ENCODE results near the gene ERP44. TPM values are rescaled to one million over a fixed set of nuclear protein-coding genes. Genes with fewer than 3 reads are reported as not detected.

The ERP44 gene
- total RNA-seq, 1 donor from 2014 or later: 27.0 TPM

DNA sequence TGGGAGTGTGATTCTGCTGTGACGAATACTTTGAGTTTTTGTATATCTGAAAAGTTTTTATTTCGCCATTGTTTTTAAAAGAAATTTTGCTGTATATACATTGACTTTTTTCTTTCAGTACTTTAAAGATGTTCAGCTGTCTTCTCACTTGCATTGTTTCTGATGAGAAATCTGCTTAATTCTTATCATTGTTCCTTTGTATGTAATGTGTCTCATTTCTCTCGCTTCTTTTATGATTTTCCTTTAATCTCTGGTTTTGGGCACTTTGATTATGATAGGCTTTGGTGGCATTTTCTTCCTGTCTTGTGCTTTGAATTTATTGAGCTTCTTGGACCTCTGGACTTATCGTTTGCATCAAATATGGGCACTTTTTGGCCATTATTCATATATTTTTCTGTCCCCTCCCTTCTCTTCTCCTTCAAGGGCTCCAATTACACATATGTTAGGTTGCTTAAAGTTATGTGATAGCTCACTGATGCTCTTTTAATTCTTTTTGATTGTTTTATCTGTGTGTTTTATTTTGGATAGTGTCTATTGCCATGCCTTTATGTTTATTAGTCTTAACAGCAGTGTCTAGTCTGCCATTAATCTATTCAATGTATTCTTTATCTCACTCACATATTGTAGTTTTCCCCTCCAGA lies 161.7 kb downstream of the ERP44 start:
- Histone ChIP-seq H3K27me3 (ENCODE audit: insufficient read depth, low read length) (no peaks in the 10 kb centered on the region), H3K27ac (ENCODE audit: low read depth, low read length) (no peak overlapping the region), H3K9me3 (ENCODE audit: insufficient read depth, low read depth, low read length) (no peaks in the 10 kb centered on the region), H3K4me3 (ENCODE audit: insufficient read depth, low read depth, low read length) (no peak overlapping the region), H3K4me1 (ENCODE audit: insufficient read depth, low read length) (no peaks in the 10 kb centered on the region), H3K9ac (ENCODE audit: low read length) (no peak overlapping the region), H2AFZ (ENCODE audit: low read depth, low read length) (no peak overlapping the region), H4K20me1 (ENCODE audit: insufficient read depth, low read length) (no peaks in the 10 kb centered on the region), H3K79me2 (ENCODE audit: insufficient read depth, low read length) (no peaks in the 10 kb centered on the region), H3K36me3 (ENCODE audit: insufficient read depth, low read length) (no peaks in the 10 kb centered on the region), H3K4me2 (ENCODE audit: low read length) (no peak overlapping the region)
- no peak for DNase-seq (ENCODE audit: low read depth)
- Mint-ChIP-seq H3K4me1 (ENCODE audit: low read depth, unreplicated experiment) (no peaks in the 10 kb centered on the region), H3K9me3 (ENCODE audit: unreplicated experiment) (peaks cover 4% of the 10 kb centered on the region), H3K27ac (ENCODE audit: unreplicated experiment) (no peak overlapping the region), H3K27me3 (ENCODE audit: low read depth, unreplicated experiment) (no peaks in the 10 kb centered on the region), H3K36me3 (ENCODE audit: low read depth, unreplicated experiment) (peaks cover 11% of the 10 kb centered on the region), H3K4me3 (ENCODE audit: unreplicated experiment) (no peak overlapping the region)
- FAIRE-seq: no peak
- TF ChIP-seq, protein P1, sequence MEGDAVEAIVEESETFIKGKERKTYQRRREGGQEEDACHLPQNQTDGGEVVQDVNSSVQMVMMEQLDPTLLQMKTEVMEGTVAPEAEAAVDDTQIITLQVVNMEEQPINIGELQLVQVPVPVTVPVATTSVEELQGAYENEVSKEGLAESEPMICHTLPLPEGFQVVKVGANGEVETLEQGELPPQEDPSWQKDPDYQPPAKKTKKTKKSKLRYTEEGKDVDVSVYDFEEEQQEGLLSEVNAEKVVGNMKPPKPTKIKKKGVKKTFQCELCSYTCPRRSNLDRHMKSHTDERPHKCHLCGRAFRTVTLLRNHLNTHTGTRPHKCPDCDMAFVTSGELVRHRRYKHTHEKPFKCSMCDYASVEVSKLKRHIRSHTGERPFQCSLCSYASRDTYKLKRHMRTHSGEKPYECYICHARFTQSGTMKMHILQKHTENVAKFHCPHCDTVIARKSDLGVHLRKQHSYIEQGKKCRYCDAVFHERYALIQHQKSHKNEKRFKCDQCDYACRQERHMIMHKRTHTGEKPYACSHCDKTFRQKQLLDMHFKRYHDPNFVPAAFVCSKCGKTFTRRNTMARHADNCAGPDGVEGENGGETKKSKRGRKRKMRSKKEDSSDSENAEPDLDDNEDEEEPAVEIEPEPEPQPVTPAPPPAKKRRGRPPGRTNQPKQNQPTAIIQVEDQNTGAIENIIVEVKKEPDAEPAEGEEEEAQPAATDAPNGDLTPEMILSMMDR (IDR thresholded peaks at IDR 0.05; ENCODE audit: insufficient read depth, low read depth, low read length): no peak
- TF ChIP-seq EZH2 (IDR thresholded peaks at IDR 0.05; ENCODE audit: insufficient read depth, low read length): no peak

DNA sequence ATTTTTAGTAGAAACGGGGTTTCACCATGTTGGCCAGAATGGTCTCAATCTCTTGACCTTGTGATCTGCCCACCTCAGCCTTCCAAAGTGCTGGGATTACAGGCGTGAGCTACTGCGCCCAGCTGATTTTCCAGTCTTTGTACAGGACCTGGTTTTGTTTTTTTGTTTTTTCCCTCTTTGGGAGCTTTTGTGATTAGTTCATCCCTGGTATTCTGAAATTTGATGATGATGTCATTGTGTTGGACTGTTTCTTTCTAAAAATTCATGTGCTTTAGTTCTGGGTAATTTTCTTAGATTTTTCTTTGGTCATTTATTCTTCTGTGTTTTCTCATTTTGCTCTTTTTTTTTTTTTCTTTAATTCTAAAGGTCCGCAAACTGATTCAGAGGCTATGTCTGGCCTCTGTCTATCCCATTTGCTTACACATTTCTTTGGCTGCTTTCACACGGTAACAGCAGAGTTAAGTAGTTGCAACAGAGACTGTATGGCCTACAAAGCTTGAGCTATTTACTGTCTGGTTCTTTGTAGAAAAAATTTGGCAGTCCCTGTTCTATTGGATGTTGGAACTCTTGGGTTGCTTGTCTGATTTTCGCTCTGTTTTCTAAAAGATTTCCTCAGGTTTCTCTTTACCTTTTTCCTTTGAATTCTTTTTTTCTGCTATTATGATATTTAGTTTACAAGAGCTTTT lies 167.5 kb downstream of the ERP44 start:
- no peaks in the 10 kb centered on the region for H3K4me1 ChIP-seq (ENCODE audit: insufficient read depth, low read length)
- H3K36me3 ChIP-seq (ENCODE audit: insufficient read depth, low read length): no peaks in the 10 kb centered on the region
- peaks cover 4% of the 10 kb centered on the region for H3K4me1 Mint-ChIP-seq (ENCODE audit: low read depth, unreplicated experiment)
- FAIRE-seq: no peak
- no peak overlapping the region for H3K9ac ChIP-seq (ENCODE audit: low read length)
- no peaks in the 10 kb centered on the region for H3K9me3 ChIP-seq (ENCODE audit: insufficient read depth, low read depth, low read length)
- H3K4me3 Mint-ChIP-seq (ENCODE audit: unreplicated experiment): no peak overlapping the region
- H4K20me1 ChIP-seq (ENCODE audit: insufficient read depth, low read length): no peaks in the 10 kb centered on the region
- peak; percentile 2 for DNase-seq (ENCODE audit: low read depth)
- peaks cover 6% of the 10 kb centered on the region for H3K36me3 Mint-ChIP-seq (ENCODE audit: low read depth, unreplicated experiment)
- no peak overlapping the region for H3K4me3 ChIP-seq (ENCODE audit: insufficient read depth, low read depth, low read length)
- H3K27ac ChIP-seq (ENCODE audit: low read depth, low read length): no peak overlapping the region
- no peaks in the 10 kb centered on the region for H3K27me3 Mint-ChIP-seq (ENCODE audit: low read depth, unreplicated experiment)
- H3K27me3 ChIP-seq (ENCODE audit: insufficient read depth, low read length): no peaks in the 10 kb centered on the region
- peak overlapping the region; percentile 85 for H3K27ac Mint-ChIP-seq (ENCODE audit: unreplicated experiment)
- no peak overlapping the region for H3K4me2 ChIP-seq (ENCODE audit: low read length)
- H3K9me3 Mint-ChIP-seq (ENCODE audit: unreplicated experiment): no peaks in the 10 kb centered on the region
- no peaks in the 10 kb centered on the region for H3K79me2 ChIP-seq (ENCODE audit: insufficient read depth, low read length)
- TF ChIP-seq EZH2 (IDR thresholded peaks at IDR 0.05; ENCODE audit: insufficient read depth, low read length): no peak
- TF ChIP-seq, protein P1 (IDR thresholded peaks at IDR 0.05; ENCODE audit: insufficient read depth, low read depth, low read length): no peak
- no peak overlapping the region for H2AFZ ChIP-seq (ENCODE audit: low read depth, low read length)

DNA sequence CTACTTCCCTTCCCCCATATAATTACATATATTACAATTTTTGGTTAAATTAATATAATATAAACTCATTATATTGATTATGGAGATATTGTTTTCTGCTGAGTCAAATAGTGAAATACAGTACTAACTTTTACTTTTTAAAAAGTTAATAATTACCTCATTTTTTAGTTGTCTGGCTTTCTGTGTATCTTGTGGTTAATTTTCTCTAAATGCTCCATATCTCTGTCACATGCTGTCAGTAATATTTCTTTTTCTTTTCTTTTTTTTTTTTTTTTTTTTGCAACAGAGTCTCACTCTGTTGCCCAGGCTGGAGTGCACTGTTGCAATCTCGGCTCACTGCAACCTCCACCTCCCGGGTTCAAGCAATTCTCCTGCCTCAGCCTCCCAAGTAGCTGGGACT lies 169.1 kb downstream of the ERP44 start:
- Mint-ChIP-seq H3K36me3 (ENCODE audit: low read depth, unreplicated experiment) (peaks cover 12% of the 10 kb centered on the region), H3K4me3 (ENCODE audit: unreplicated experiment) (no peak overlapping the region), H3K9me3 (ENCODE audit: unreplicated experiment) (no peaks in the 10 kb centered on the region), H3K27ac (ENCODE audit: unreplicated experiment) (no peak overlapping the region), H3K27me3 (ENCODE audit: low read depth, unreplicated experiment) (no peaks in the 10 kb centered on the region), H3K4me1 (ENCODE audit: low read depth, unreplicated experiment) (peaks cover 4% of the 10 kb centered on the region)
- H3K9me3 ChIP-seq (ENCODE audit: insufficient read depth, low read depth, low read length): no peaks in the 10 kb centered on the region
- DNase-seq (ENCODE audit: low read depth) (no peak), FAIRE-seq (no peak)
- H3K4me3 ChIP-seq (ENCODE audit: insufficient read depth, low read depth, low read length): no peak overlapping the region
- H3K9ac ChIP-seq (ENCODE audit: low read length): no peak overlapping the region
- no peaks in the 10 kb centered on the region for H3K4me1 ChIP-seq (ENCODE audit: insufficient read depth, low read length)
- no peak overlapping the region for H3K4me2 ChIP-seq (ENCODE audit: low read length)
- TF ChIP-seq, protein P1 (IDR thresholded peaks at IDR 0.05; ENCODE audit: insufficient read depth, low read depth, low read length): no peak
- TF ChIP-seq EZH2 (IDR thresholded peaks at IDR 0.05; ENCODE audit: insufficient read depth, low read length): no peak
- H4K20me1 ChIP-seq (ENCODE audit: insufficient read depth, low read length): no peaks in the 10 kb centered on the region
- H3K36me3 ChIP-seq (ENCODE audit: insufficient read depth, low read length): no peaks in the 10 kb centered on the region
- H3K27me3 ChIP-seq (ENCODE audit: insufficient read depth, low read length): no peaks in the 10 kb centered on the region
- H3K27ac ChIP-seq (ENCODE audit: low read depth, low read length): no peak overlapping the region
- no peak overlapping the region for H2AFZ ChIP-seq (ENCODE audit: low read depth, low read length)
- H3K79me2 ChIP-seq (ENCODE audit: insufficient read depth, low read length): no peaks in the 10 kb centered on the region

All from astrocyte (in vitro differentiated cells and primary cell).